Activated B cell treated with CpG ODN at 0.5 μM for 24 hours (primary cell): Measurements from ENCODE around the gene GRIN1. TPM values are rescaled to one million over a fixed set of nuclear protein-coding genes. Genes with fewer than 3 reads are reported as not detected.
A peak's percentile ranks its signal among the peaks of the same experiment; 100 is the strongest.

Source experiments
- ATAC-seq: fragments of 200-7000 bp; cut with Tn5 transposase; one replicate; pipeline ENCODE4 v1.10.0; 2021; ENCODE audit warnings: low read depth, mild to moderate bottlenecking, moderate library complexity
- CTCF ChIA-PET: fragments of 350-600 bp; sonication (Branson Sonifier 250); formaldehyde crosslinking; loops from one replicate; lab custom pipeline; 2021; ENCODE audit warnings: antibody characterized with exemption; lab: Charles Lee
- POLR2A ChIA-PET: fragments of 350-600 bp; sonication (Branson Sonifier 250); formaldehyde crosslinking; loops from one replicate; lab custom pipeline; 2021; ENCODE audit warnings: antibody characterized with exemption; lab: Charles Lee
- DNase-seq: peaks from one replicate; pipeline ENCODE4 v3.0.0; 2022
- H3K27ac Mint-ChIP-seq: one replicate; pipeline ENCODE4 v1.8.0; 2020; ENCODE audit warnings: mixed read lengths
- H3K27me3 Mint-ChIP-seq: one replicate; pipeline ENCODE4 v1.8.0; 2021; ENCODE audit warnings: mixed read lengths
- H3K36me3 Mint-ChIP-seq: one replicate; pipeline ENCODE4 v1.8.0; 2021; ENCODE audit warnings: low read depth, mixed read lengths
- H3K4me1 Mint-ChIP-seq: one replicate; pipeline ENCODE4 v1.8.0; 2021; ENCODE audit warnings: mixed read lengths
- H3K4me3 Mint-ChIP-seq: one replicate; pipeline ENCODE4 v1.8.0; 2020; ENCODE audit warnings: mild to moderate bottlenecking, mixed read lengths
- H3K9me3 Mint-ChIP-seq: one replicate; pipeline ENCODE4 v1.8.0; 2020; ENCODE audit warnings: mixed read lengths
- CTCF ChIP-seq: fragments of 200-600 bp; IDR thresholded peaks from one replicate; pipeline ENCODE4 v1.8.0; 2022; ENCODE audit warnings: antibody characterized with exemption, mild to moderate bottlenecking
- intact Hi-C: fragments of 100-400 bp; cut with micrococcal nuclease; formaldehyde crosslinking; loops from one replicate; pipeline ENCODE4 v1.15.1; 2024
- total RNA-seq: library from RNA; stranded (reverse); gene quantifications from 2 replicates; pipeline ENCODE4 v1.2.3, GENCODE V29; 2022

The GRIN1 gene
- total RNA-seq, 1 donor from 2014 or later, result 0.22 TPM

- ChIA-PET POLR2A (interaction anchor here (1.1 to 5.3 kb wide), 4 partner anchors 10 to 77 kb away, joined by 4 to 46 read pairs (median 8); partner anchors contain the start of genes ANAPC2, RNF208 and SSNA1), CTCF (no interaction called here)
- no peak for ATAC-seq
- peaks cover 45% of the 10 kb centered on the region for H3K4me1 Mint-ChIP-seq
- H3K27ac Mint-ChIP-seq, result peak overlapping the region; percentile 83
- peaks cover 26% of the 10 kb centered on the region for H3K36me3 Mint-ChIP-seq
- intact Hi-C loops, result no loop called here
- H3K9me3 Mint-ChIP-seq, result no peaks in the 10 kb centered on the region
- no peaks in the 10 kb centered on the region for H3K27me3 Mint-ChIP-seq
- TF ChIP-seq CTCF, result no peak
- no peak for DNase-seq
- H3K4me3 Mint-ChIP-seq, result peak overlapping the region; percentile 92
Measured at GRCh38 chr9:137206602-137207001, 67.6 kb downstream of the GRIN1 start.

DNA sequence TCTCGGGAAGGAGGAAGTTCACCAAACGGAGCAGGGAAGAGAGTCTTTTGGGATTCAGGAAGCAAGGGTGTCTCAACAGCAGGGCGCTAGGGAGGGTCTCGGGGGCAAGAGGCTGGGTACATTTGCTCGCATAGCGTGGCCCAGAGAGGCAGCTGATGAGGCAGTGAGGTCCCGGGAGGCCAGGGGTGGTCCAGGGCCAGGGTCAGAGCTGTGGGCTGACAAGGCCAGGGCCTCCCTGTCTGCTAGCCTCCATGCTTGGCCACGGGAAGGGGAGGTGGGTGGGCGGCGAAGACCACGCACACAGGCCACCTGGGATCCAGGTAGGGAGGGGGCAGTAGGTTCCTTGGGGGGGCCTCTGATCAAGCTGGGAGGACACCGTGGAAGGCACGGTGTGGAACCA, 72.6 kb downstream of the GRIN1 start:
- Mint-ChIP-seq H3K4me3 (no peak overlapping the region), H3K36me3 (peaks cover 21% of the 10 kb centered on the region), H3K27ac (no peak overlapping the region), H3K9me3 (no peaks in the 10 kb centered on the region), H3K27me3 (no peaks in the 10 kb centered on the region), H3K4me1 (peaks cover 11% of the 10 kb centered on the region)
- POLR2A ChIA-PET, result interaction anchor here (0.5 to 1.1 kb wide), 3 partner anchors 12 to 419 kb away, joined by 3 to 9 read pairs (median 4); no protein-coding TSS in a partner anchor
- ATAC-seq (no peak), DNase-seq (no peak)
- CTCF ChIA-PET, result no interaction called here
- intact Hi-C loops, result no loop called here
- TF ChIP-seq CTCF, result no peak

DNA sequence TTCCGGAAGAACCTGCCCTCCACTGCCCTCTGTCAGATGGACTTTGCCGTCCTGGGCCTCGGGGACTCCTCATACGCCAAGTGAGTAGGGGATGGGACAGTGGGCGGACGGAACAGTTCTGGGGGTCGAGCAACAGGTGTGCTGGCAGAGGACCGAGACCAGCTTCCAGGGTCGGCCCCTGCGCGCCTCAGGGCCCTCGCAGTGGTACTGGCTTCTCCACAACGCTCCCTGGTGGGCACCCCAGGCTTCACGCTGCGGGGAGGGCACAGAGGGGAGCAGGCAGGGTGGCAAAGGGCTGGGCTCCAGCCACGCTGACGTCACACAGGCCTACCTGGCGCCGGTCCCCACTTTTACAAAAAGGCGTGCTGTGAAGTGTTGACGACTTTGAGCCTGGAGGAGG, 73.6 kb downstream of the GRIN1 start:
- CTCF ChIA-PET, result no interaction called here
- H3K27me3 Mint-ChIP-seq, result no peaks in the 10 kb centered on the region
- peaks cover 1% of the 10 kb centered on the region for H3K4me1 Mint-ChIP-seq
- no peak overlapping the region for H3K4me3 Mint-ChIP-seq
- H3K9me3 Mint-ChIP-seq, result no peaks in the 10 kb centered on the region
- ATAC-seq (no peak), DNase-seq (no peak)
- H3K36me3 Mint-ChIP-seq, result peaks cover 19% of the 10 kb centered on the region
- POLR2A ChIA-PET, result interaction anchor here (1.1 kb wide), 1 partner anchor 11 kb away, joined by 9 read pairs; no protein-coding TSS in a partner anchor
- no peak for TF ChIP-seq CTCF
- intact Hi-C loops, result no loop called here
- H3K27ac Mint-ChIP-seq, result no peak overlapping the region

GRCh38 chr9:137213160-137214060, 74.5 kb downstream of the GRIN1 start:
- Mint-ChIP-seq H3K27ac (no peak overlapping the region), H3K36me3 (peaks cover 16% of the 10 kb centered on the region), H3K9me3 (no peaks in the 10 kb centered on the region), H3K4me3 (no peak overlapping the region), H3K27me3 (no peaks in the 10 kb centered on the region), H3K4me1 (no peaks in the 10 kb centered on the region)
- POLR2A ChIA-PET, result interaction anchor here (2.2 kb wide), 1 partner anchor 9 kb away, joined by 10 read pairs; the partner anchor contains the start of gene RNF208
- TF ChIP-seq CTCF, result no peak
- CTCF ChIA-PET, result no interaction called here
- no peak for DNase-seq
- intact Hi-C loops, result no loop called here
- ATAC-seq, result no peak

GRCh38 chr9:137214620-137215019, 75.7 kb downstream of the GRIN1 start:
- Mint-ChIP-seq H3K27me3 (no peaks in the 10 kb centered on the region), H3K9me3 (no peaks in the 10 kb centered on the region), H3K27ac (no peak overlapping the region), H3K36me3 (peaks cover 9% of the 10 kb centered on the region), H3K4me3 (no peak overlapping the region), H3K4me1 (no peaks in the 10 kb centered on the region)
- DNase-seq (no peak), ATAC-seq (no peak)
- TF ChIP-seq CTCF, result no peak
- intact Hi-C loops, result no loop called here
- ChIA-PET POLR2A (interaction anchor here (0.5 to 2.2 kb wide), 2 partner anchors 8 to 87 kb away, joined by 3 to 10 read pairs; partner anchors contain the start of gene RNF208), CTCF (no interaction called here)
